HG02938 (cell line): Measurements from ENCODE around the gene CCDC167.
A peak's percentile ranks its signal among the peaks of the same experiment; 100 is the strongest.

Experiments used
- ATAC-seq: cut with Tn5 transposase; IDR thresholded peaks from one replicate; pipeline ENCODE4 v1.9.1; 2021; ENCODE audit warnings: mild to moderate bottlenecking, moderate library complexity; ENCODE audit not compliant: unreplicated experiment

CCDC167 gene

GRCh38 chr6:37435373-37435772, 64.3 kb downstream of the CCDC167 start:
- ATAC-seq, result no peak

DNA sequence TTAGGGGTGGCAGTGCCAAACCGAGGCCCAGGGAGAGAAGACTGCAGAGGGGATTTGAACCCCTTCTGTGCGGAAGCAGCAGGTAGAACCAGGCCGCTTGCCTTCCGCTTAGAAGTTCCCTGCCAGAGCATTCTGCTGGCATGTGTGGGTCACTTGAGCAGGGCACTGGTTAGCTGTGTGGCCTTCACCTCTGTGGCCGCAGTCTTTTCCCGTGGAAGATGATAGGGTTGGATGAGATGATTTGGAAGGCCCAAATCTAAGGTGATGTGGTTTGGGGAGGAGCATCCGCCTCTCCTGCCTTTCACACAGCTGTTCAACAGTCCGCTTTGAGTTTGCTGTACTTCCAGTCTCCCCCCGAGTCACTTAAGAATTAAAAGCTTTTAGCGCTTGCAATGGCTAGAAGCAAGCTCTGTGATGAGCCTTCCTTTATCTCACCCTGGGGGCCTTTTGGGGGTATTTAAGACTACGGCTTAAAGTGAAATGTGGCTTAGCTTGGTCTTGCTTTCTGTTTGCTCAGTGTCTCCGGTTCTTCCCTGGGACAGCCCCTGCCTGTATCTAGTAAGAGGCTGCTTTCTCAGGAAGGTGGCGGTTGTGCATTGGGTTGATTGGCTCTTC, 65.9 kb downstream of the CCDC167 start:
- ATAC-seq, result peak; percentile 29
